HG03280 (cell line): ENCODE data around the gene TK2.

Experiments used
- ATAC-seq: cut with Tn5 transposase; IDR thresholded peaks from one replicate; pipeline ENCODE4 v1.9.1; 2021; ENCODE audit warnings: mild to moderate bottlenecking, moderate library complexity; ENCODE audit not compliant: unreplicated experiment

The TK2 gene

DNA sequence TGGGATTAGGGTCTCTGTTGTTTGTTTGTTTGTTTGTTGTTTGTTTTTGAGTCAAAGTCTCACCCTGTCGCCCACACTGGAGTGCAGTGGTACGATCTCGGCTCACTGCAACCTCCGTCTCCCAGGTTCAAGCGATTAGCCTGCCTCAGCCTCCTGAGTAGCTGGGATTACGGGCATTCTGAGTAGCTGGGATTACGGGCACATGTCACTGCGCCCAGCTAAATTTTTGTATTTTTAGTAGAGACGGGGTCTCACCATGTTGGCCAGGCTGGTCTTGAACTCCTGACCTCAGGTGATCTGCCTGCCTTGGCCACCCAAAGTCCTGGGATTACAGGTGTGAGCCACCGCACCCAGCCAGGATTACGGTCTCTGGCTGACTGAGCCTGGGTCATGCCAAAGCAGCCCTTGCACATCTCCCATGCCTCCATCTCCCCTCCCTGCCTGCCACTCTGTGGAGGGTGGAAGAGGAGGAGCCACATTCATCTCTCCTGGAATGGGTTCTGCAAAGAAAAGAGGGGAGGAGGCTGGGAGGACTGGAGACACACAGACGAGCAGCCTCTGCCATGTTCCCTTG lies 63.6 kb downstream of the TK2 start:
- no peak for ATAC-seq

GRCh38 chr16:66485376-66485775 lies 64.5 kb downstream of the TK2 start:
- ATAC-seq = no peak

DNA sequence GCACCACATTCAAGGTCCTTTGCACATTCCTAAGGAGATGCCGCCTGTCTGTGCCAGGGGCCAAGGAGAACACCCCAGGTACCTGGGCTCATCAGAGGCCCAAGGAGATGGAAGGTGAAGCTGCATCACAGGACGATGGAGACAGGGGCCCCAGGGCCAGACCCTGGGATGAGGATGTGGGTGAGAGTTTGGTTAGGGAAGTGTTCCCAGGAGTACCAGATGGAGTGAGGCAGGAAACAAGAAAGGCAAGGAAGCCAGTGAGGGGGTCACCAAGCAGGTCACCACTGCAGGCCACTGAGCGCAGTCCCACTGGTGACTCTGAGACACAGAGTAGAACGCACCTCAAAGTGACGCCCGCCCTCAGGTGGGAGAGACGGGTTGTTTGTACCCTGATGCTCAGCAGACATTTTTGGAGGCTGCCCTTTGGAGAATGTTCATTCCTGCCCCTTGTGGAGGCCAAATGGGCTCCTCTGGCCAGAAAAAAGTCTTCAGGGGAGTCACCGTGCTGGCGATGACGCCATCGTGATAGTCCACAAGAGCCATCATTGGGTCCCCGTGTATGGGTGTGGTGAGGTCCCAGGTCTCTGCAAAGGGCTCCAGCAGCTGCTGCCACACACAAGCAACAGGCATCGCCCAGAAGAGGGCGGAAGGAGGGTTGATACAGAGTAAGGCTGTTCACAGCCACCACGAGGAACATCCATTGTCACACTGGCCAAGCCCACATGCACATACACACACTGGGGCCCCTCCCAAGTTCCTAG lies 65.3 kb downstream of the TK2 start:
- no peak for ATAC-seq

DNA sequence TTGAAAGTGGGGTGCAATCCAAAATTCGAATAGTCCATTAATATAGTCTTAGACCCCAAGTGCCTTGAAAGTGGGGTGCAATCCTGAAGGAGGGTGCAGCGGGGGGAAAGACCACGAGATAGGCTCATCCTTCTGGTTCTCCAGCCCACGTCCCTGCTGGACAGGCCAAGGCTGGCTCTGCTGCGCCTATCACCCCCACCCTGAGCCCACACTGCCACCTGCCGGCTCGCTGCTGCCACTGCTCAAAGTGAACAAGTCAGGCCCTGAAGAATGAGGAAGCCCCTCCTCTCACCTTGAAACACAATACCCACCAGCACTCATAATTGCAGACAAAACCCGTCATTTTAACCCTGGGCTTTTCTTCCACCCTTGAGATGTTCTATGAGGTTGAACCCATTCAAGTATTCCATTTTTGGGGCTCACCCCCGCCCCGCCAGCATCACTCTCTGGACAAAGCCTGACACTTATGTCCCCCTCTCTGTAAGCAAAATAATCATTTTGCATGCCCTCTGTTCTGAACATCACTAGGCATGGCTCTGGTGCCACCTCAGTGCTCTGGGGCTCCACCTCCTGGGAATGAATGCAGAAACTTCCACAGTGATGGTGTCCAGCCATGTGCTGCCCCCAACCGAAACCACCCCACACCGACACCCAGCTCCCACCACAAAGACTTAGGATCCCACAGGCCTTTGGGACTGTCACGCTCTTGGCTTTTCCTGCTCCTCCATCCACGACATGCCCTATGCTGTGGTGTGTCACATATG lies 66.1 kb downstream of the TK2 start:
- ATAC-seq = peak; percentile 62

GRCh38 chr16:66481943-66482390 lies 68.0 kb downstream of the TK2 start:
- ATAC-seq = no peak

- ATAC-seq = no peak
Measured at GRCh38 chr16:66481081-66481942, 68.6 kb downstream of the TK2 start.

DNA sequence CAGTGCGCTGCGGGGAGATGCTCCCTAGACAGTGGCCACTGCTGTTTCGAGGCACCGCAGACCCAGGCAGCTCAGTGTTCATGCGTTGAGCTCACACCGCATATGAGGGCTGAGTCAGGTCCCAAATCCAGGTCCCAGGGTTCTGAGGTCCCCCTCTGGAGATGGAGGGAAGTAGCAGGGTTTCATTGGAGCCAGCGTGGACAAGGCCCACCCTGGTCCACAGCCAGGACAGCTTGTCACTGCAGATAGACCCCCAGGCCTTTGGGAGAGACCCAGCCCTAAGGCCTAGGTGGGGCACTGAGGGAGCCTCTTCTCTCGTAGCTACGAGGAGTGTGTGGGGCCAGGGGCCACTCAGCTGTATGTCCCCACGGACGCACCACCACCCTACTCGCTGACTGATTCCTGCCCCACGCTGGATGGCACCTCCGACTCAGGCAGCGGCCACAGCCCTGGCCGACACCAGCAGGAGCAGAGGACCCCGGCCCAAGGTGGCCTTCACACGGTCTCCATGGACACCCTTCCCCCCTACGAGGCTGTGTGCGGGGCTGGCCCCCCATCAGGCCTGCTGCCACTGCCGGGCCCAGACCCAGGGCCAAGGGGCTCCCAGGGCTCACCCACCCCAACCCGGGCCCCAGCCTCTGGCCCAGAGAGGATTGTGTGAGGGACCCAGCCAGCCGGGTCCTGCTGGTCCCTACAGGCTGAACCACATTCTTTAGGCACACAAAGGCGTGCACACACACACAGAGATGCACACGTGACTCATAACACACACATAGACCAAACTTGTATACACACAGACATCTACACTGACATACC lies 69.4 kb downstream of the TK2 start:
- no peak for ATAC-seq

GRCh38 chr16:66479661-66480264 lies 70.2 kb downstream of the TK2 start:
- ATAC-seq = no peak

DNA sequence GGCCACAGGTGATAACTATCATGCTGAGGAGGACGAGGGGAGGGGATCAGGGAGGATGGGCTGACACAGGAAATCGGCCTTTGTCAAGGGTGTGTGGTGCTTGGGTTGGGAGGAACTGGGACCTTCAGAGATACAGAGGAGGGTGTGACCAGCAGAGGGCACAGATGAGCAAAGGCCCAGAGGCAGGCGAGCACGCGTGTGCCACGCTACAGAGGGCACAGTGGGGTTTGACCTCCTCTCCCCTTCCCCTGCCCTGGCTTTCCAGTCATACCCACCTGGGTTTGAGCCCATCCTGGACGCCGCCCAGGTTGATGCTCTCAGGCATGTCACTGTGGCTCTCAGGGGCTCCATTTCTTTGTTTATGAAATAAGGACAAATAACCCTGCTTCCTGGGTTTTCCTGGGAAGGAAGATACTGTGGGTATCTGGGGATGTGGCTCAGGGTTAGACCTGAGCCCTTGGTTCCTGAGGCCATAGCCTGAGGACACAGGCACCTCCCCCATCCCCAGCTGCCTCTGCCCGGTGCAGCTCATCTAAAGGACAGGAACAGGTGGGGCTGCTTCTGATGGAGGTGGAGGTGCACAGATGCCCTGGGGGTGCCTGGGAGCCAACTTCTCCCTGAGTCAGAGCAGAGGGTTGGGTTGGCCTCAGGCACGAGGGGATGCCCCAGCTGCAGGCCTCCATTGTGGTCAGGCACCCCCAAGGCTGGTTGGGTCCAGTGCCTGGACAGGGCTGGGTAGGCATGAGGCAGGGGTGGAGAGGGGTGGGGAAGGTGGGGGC lies 71.0 kb downstream of the TK2 start:
- ATAC-seq = peak; percentile 47

DNA sequence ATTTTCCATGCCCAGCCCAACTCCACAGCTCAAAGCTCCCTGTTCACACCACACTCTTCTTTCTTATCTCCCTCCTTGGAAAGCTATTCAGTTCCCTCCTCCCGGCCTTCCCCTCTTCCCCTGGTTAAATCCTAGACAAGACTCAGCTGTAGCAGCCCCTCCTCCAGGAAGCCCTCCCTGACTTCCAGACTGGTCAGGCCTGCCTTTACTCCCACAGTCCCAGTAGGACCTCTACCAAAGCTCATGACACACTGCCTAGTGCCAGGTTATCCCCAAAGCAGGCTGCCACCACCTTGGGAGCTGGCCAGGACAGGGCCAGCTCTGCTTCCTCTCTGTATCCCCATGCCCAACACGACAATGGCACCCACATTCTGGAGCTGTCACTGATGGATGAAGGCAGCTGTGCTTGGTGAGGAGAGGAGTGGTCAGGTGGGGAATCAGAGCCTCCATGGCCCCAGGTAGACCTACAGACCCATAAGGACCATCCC lies 72.8 kb downstream of the TK2 start:
- ATAC-seq = no peak

- no peak for ATAC-seq
Measured at GRCh38 chr16:66476328-66477027, 73.4 kb downstream of the TK2 start.

DNA sequence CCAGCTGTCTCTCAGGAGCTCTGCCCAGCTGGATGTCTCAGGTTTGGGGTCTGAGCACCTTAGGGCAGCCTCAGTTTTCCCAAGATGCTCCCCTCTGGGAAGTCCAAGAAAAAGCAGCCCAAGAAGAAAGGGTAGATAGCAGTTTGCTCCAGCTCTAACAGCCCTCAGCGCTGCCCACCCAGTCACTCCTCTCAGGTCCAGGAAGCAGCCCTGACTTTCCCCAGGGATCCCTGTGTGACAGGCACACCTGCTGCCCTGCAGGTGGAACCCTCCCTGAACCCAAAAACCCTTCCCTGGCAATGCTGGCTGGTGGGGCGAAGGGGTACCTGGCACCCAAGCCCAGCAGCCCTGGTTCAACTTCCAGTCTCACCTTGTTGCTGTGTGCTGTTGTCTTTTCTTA lies 74.7 kb downstream of the TK2 start:
- ATAC-seq = no peak

DNA sequence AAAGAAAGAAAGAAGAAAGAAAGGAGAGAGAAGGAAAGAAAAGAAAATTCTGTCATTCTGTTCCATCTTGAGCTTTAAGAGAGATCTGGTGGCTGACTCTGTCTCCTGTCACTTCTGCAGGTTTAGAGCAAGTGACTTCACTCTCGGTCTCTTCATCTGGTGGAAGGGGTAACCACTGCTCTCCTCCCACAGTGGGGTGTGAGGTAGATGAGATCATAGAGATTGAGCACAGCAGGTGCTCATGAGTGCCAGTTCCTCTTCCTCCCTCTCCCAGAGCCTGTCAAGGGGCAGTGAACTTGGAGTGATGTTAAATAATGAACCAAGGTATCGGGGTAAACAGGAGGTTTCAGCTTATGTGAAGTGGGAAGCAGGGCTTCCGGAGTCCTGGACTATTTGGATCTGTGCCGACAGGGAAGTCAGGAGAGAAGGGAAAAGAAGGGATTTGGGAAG lies 75.1 kb downstream of the TK2 start:
- peak; percentile 90 for ATAC-seq

DNA sequence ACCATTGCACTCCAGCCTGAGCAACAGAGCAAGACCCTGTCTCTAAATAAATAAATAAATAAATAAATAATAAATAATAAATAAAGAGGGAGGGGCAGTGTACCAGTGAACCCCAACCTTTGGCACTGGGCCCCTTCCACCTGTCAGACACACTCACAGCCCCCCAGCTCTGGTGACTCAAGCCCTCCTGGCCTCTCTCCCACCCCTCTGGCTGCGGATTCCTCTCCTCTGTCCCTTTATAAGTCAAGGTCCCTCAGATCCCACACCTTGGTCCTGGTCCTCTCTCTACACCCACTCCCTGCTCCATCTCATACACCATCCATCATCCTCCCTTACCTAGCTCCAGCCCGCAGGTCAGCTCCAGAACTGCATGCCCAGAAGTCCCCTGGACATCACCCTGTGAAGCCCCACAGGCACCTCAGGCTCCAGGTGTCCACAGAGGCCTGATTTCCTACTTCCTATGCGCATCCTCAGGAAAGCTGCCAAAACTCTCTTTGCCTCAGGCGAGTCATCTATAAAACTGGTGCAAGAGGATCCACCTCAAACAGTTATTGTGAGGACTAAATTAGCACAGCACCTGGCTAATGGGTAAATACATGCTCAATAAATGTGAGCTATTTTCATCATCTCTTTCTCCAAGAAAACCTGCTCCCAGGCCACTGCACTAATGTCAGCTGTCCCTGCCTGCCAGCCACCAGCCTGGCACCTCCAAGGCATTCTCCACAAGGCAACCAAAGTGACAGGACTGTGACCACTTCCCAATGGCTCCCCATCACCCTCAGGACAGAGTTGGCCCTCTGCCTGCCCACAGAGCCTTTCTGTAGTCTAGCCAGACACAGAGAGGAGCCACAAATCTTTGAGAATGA lies 76.0 kb downstream of the TK2 start:
- ATAC-seq = no peak

DNA sequence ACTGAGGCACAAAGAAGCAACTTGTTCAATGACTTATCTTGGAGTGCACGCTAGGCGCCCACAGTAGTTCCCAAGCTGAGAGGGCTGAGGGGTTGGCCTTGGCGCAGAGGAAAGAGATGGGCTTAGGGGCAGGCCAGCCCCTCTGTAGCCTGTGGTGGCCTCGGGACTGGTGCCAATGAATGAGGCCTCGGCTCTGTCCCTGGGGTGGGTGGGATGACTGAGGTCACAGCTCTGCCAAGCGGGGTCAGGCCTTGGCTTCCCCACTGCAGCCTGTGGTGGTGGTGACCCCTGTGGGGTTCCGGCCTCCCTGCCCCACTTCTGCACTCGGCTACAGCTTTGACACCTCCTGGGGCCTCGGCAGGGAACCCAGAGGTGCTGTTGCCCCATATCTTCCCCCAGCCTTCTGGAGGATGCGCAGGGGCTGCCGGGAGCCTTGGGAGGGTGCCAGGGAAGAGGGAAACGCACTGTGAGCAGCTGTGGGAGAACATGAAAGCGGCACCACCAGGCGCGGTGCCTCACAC lies 76.8 kb downstream of the TK2 start:
- no peak for ATAC-seq

DNA sequence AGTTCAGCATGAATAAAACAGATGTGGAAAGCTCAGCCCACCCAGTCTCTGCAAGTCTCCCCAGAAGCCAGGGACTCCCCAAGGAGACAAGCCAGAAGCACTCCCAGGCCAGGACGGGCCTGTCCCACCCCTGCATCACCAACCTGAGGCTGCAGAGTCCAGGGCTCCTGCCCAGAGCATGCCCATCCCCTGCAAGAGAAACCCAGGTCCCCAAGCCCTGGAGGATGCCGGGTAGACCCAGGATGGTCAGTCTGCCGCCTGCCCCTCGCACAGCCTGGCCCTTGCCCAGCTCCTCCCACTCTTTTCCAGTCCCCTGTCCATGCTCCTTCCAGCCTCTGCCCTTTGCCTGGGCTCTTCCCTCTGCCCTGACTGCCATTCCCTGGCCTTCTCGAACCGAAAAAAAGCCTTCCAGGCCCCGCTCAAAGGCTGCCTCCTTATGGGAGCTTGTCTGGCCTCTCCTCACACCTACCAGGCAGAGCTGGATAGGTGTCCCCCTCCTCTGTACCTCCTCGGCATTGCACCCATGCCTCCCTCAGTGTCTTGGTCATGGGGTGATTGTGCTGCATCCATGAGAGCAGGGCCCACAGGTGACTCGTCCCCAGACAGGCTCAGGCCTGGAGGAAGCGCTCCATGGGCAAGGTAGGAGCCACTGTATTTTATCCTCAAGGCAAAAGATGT lies 78.1 kb downstream of the TK2 start:
- ATAC-seq = no peak
